Keratinocyte (primary cell): Measurements from ENCODE around the gene SCUBE2. TPM values are rescaled to one million over a fixed set of nuclear protein-coding genes. Genes with fewer than 3 reads are reported as not detected.

Experiments used
- DNase-seq: peaks from one replicate; pipeline ENCODE4 v3.0.0-alpha.2; 2011; ENCODE audit warnings: low read depth, missing footprints, low spot score
- FAIRE-seq: peaks from 2 replicates; lab custom pipeline; 2011; peaks lifted over from hg19 to GRCh38; lab: Jason Lieb, UNC
- H2AFZ ChIP-seq: 2 replicates; pipeline ENCODE4 v1.6.0; 2012; ENCODE audit warnings: low read length, control low read depth, inconsistent platforms; ENCODE audit not compliant: control insufficient read depth
- H3K27ac ChIP-seq: 2 replicates; pipeline ENCODE4 v1.5.1; 2011; ENCODE audit warnings: low read length; ENCODE audit not compliant: control insufficient read depth, insufficient read depth
- H3K27me3 ChIP-seq: 3 replicates; pipeline ENCODE4 v1.6.0; 2011; ENCODE audit warnings: low read length; ENCODE audit not compliant: control insufficient read depth, insufficient read depth; ENCODE audit errors: extremely low read depth
- H3K36me3 ChIP-seq, 2 experiments: 2 replicates in 1 of 2; 3 replicates in 1 of 2; pipeline ENCODE4 v1.5.1; 2011; ENCODE audit warnings: low read length in 2 of 2, mild to moderate bottlenecking in 1 of 2; ENCODE audit not compliant: control insufficient read depth in 2 of 2, insufficient read depth in 2 of 2; ENCODE audit errors: extremely low read depth in 1 of 2
- H3K4me1 ChIP-seq: 3 replicates; pipeline ENCODE4 v1.5.1; 2011; ENCODE audit warnings: low read length; ENCODE audit not compliant: control insufficient read depth, insufficient read depth; ENCODE audit errors: extremely low read depth
- H3K4me2 ChIP-seq: 3 replicates; pipeline ENCODE4 v1.6.0; 2011; ENCODE audit warnings: low read depth, low read length; ENCODE audit not compliant: control insufficient read depth, insufficient read depth; ENCODE audit errors: extremely low read depth
- H3K4me3 ChIP-seq, 3 experiments: fragments of 200-600 bp in 1 of 3; sonication (generic) in 1 of 3; 2 replicates in 2 of 3; 3 replicates in 1 of 3; pipeline ENCODE4 v1.5.1; 2011 to 2016; ENCODE audit warnings: low read length in 3 of 3, mild to moderate bottlenecking in 3 of 3, control low read depth in 2 of 3, inconsistent platforms in 1 of 3, low read depth in 1 of 3, mixed read lengths in 1 of 3, mixed run types in 1 of 3, moderate library complexity in 1 of 3; ENCODE audit not compliant: control insufficient read depth in 2 of 3, insufficient read depth in 2 of 3; ENCODE audit errors: extremely low read depth in 1 of 3
- H3K79me2 ChIP-seq: 2 replicates; pipeline ENCODE4 v1.6.0; 2012; ENCODE audit warnings: low read length; ENCODE audit not compliant: control insufficient read depth, insufficient read depth
- H3K9ac ChIP-seq: 3 replicates; pipeline ENCODE4 v1.6.0; 2011; ENCODE audit warnings: low read length; ENCODE audit not compliant: control insufficient read depth, insufficient read depth; ENCODE audit errors: extremely low read depth
- H3K9me1 ChIP-seq: 3 replicates; pipeline ENCODE4 v1.6.0; 2011; ENCODE audit warnings: low read length; ENCODE audit not compliant: control insufficient read depth, insufficient read depth; ENCODE audit errors: extremely low read depth
- H3K9me3 ChIP-seq: 2 replicates; pipeline ENCODE4 v1.5.1; 2012; ENCODE audit warnings: low read depth, low read length; ENCODE audit not compliant: control insufficient read depth
- H4K20me1 ChIP-seq: 3 replicates; pipeline ENCODE4 v1.6.0; 2011; ENCODE audit warnings: low read length; ENCODE audit not compliant: control insufficient read depth, insufficient read depth; ENCODE audit errors: extremely low read depth
- CTCF ChIP-seq, 3 experiments: IDR thresholded peaks in 1 of 3; conservative IDR thresholded peaks in 1 of 3; optimal IDR thresholded peaks in 1 of 3; 2 replicates in 2 of 3; 3 replicates in 1 of 3; pipeline versions ENCODE3 to v1.5.1; 2011; ENCODE audit warnings: low read length in 3 of 3, mild to moderate bottlenecking in 3 of 3, moderate library complexity in 2 of 3, control low read depth in 1 of 3, inconsistent platforms in 1 of 3; ENCODE audit not compliant: insufficient read depth in 2 of 3; ENCODE audit errors: extremely low read depth in 1 of 3
- EZH2 ChIP-seq: IDR thresholded peaks from one replicate; pipeline ENCODE4 v1.6.1; 2012; ENCODE audit warnings: inconsistent platforms, mild to moderate bottlenecking, low read length, moderate library complexity
- dilution Hi-C: fragments of 300-500 bp; cut with MboI; formaldehyde crosslinking; loops from one replicate; pipeline ENCODE4 v1.7.0; 2020; ENCODE audit warnings: low sequenced_read_pairs; ENCODE audit not compliant: extremely low pct_ligation_motif_present
- polyA plus RNA-seq, 5 experiments: library from polyadenylated mRNA; depleted of rRNA in 3 of 5; stranded (reverse) in 3 of 5; stranded (forward) in 1 of 5; unstranded in 1 of 5; fragments of >200 nt; gene quantifications; 1 replicate in 1 of 5; 2 replicates in 3 of 5; 3 replicates in 1 of 5; pipeline versions ENCODE4 v1.2.1 to v1.2.3, GENCODE V29; 2011 to 2012; ENCODE audit warnings: missing spikeins in 2 of 5, low read depth in 1 of 5, low replicate concordance in 1 of 5

SCUBE2 gene
- polyA plus RNA-seq, 1 donor (not counting 4 experiments of a cell fraction or from before 2014, with no cell fraction given) = 1.5 TPM

- TF ChIP-seq EZH2 (peak; percentile 51), CTCF (optimal IDR thresholded peaks at IDR 0.05 in 1 of 3, IDR thresholded peaks at IDR 0.05 in 1 of 3, conservative IDR thresholded peaks at IDR 0.05 in 1 of 3; ENCODE audit: extremely low read depth in 1 of 3, insufficient read depth in 2 of 3, low read length in 3 of 3) (no peak)
- no peaks in the 10 kb centered on the region for H3K9me1 ChIP-seq
- FAIRE-seq (no peak), DNase-seq (no peak)
- no peak overlapping the region for H3K4me3 ChIP-seq
- H2AFZ ChIP-seq = no peak overlapping the region
- dilution Hi-C loops = no loop called here
- peaks cover 8% of the 10 kb centered on the region for H3K4me1 ChIP-seq
- no peak overlapping the region for H3K9ac ChIP-seq
- H3K36me3 ChIP-seq = no peaks in the 10 kb centered on the region
- no peaks in the 10 kb centered on the region for H3K9me3 ChIP-seq
- H3K79me2 ChIP-seq = no peaks in the 10 kb centered on the region
- H3K27ac ChIP-seq = no peak overlapping the region
- H4K20me1 ChIP-seq = no peaks in the 10 kb centered on the region
- peak overlapping the region; percentile 49 for H3K4me2 ChIP-seq
- peaks cover 16% of the 10 kb centered on the region for H3K27me3 ChIP-seq
These were observed 673 bp upstream of the SCUBE2 start for GRCh38 chr11:9092072-9092471.

- Histone ChIP-seq H3K9me3 (no peaks in the 10 kb centered on the region), H4K20me1 (no peaks in the 10 kb centered on the region), H2AFZ (peak overlapping the region; percentile 5), H3K4me2 (peak overlapping the region; percentile 56), H3K4me1 (peaks cover 8% of the 10 kb centered on the region), H3K9me1 (no peaks in the 10 kb centered on the region), H3K79me2 (no peaks in the 10 kb centered on the region), H3K27ac (no peak overlapping the region), H3K9ac (peak overlapping the region; percentile 15), H3K36me3 (no peaks in the 10 kb centered on the region), H3K4me3 (peak overlapping the region in 1 of 3 experiments; percentile 38), H3K27me3 (peaks cover 16% of the 10 kb centered on the region)
- no peak for DNase-seq
- dilution Hi-C loops = no loop called here
- FAIRE-seq = no peak
- TF ChIP-seq CTCF (optimal IDR thresholded peaks at IDR 0.05 in 1 of 3, IDR thresholded peaks at IDR 0.05 in 1 of 3, conservative IDR thresholded peaks at IDR 0.05 in 1 of 3; ENCODE audit: extremely low read depth in 1 of 3, insufficient read depth in 2 of 3, low read length in 3 of 3) = no peak
These were observed 833 bp downstream of the SCUBE2 start for GRCh38 chr11:9090488-9091043.
